HUES64 (cell line): Measurements from ENCODE around the gene FADS6.

ENCODE experiments used
- H3K27ac ChIP-seq: 2 replicates; pipeline ENCODE4 v1.7.0; 2013; ENCODE audit warnings: low read depth, low read length, inconsistent platforms
- H3K27me3 ChIP-seq: 2 replicates; pipeline ENCODE4 v1.6.1; 2013; ENCODE audit warnings: mild to moderate bottlenecking, low read length; ENCODE audit not compliant: insufficient read depth
- H3K36me3 ChIP-seq: 2 replicates; pipeline ENCODE4 v1.6.1; 2013; ENCODE audit warnings: mild to moderate bottlenecking, low read length; ENCODE audit not compliant: insufficient read depth
- H3K4me1 ChIP-seq: 2 replicates; pipeline ENCODE4 v1.6.1; 2013; ENCODE audit warnings: mild to moderate bottlenecking, low read length, moderate library complexity; ENCODE audit not compliant: insufficient read depth
- H3K4me3 ChIP-seq: 2 replicates; pipeline ENCODE4 v1.5.1; 2013; ENCODE audit warnings: mild to moderate bottlenecking, low read length, moderate library complexity
- H3K9ac ChIP-seq: 2 replicates; pipeline ENCODE4 v1.6.1; 2013; ENCODE audit warnings: mild to moderate bottlenecking, low read depth, low read length
- H3K9me3 ChIP-seq: 2 replicates; pipeline ENCODE4 v1.6.1; 2013; ENCODE audit warnings: low read depth, low read length; ENCODE audit not compliant: insufficient read depth
- WGBS: fragments of 150-250, 120-280 bp; methylation state at CpG from one replicate; pipeline ENCODE4 v1.1.7; 2013; ENCODE audit warnings: missing lambda C conversion rate; 5-methylcytosine and 5-hydroxymethylcytosine counted together

The FADS6 gene

GRCh38 chr17:74881073-74881472 lies 12.4 kb downstream of the FADS6 start:
- no peaks in the 10 kb centered on the region; the same call in 1 of the 2 replicates for H3K27me3 ChIP-seq
- peaks cover 7% of the 10 kb centered on the region; the same call in 1 of the 2 replicates for H3K4me1 ChIP-seq
- H3K4me3 ChIP-seq: no peak overlapping the region
- no peaks in the 10 kb centered on the region for H3K9me3 ChIP-seq
- no peak overlapping the region for H3K27ac ChIP-seq
- no peak overlapping the region for H3K9ac ChIP-seq
- 70% methylated on average over 11 of the region's 11 CpGs for WGBS
- H3K36me3 ChIP-seq: no peaks in the 10 kb centered on the region

DNA sequence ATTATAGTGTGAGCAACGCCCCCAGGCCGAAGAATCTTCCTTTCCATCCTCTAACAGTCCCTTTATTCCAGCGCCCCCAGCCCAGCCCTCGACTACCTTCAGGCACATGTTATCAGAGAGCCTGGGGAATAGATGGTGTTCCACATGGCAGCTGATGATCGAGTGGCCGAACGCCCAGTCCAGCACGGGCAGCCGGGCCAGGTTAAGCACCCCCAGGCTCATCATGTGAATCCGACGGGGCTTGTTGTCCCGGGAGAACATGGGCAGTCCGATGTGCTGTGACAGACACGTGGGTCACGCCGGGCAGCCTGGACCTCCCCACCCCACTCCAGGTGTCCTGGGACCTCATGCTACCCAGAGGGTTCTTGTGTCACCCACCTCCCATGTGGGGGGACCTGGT lies 14.1 kb downstream of the FADS6 start:
- WGBS: 94% methylated on average over 16 of the region's 16 CpGs

GRCh38 chr17:74878658-74879057 lies 14.8 kb downstream of the FADS6 start:
- Histone ChIP-seq H3K27me3 (no peaks in the 10 kb centered on the region; the same call in 1 of the 2 replicates), H3K9me3 (no peaks in the 10 kb centered on the region), H3K4me1 (peaks cover 12% of the 10 kb centered on the region; the same call in 1 of the 2 replicates), H3K27ac (no peak overlapping the region), H3K36me3 (no peaks in the 10 kb centered on the region), H3K4me3 (no peak overlapping the region), H3K9ac (no peak overlapping the region)
- WGBS: 91% methylated on average over 2 of the region's 2 CpGs

More for the DNA sequence above, 14.1 kb downstream of the FADS6 start:
- peaks cover 7% of the 10 kb centered on the region; the same call in 1 of the 2 replicates for H3K4me1 ChIP-seq
- no peaks in the 10 kb centered on the region; the same call in 1 of the 2 replicates for H3K27me3 ChIP-seq
- no peak overlapping the region for H3K4me3 ChIP-seq
- H3K9ac ChIP-seq: no peak overlapping the region
- H3K9me3 ChIP-seq: no peaks in the 10 kb centered on the region
- no peak overlapping the region for H3K27ac ChIP-seq
- no peaks in the 10 kb centered on the region for H3K36me3 ChIP-seq

- H3K9ac ChIP-seq: no peak overlapping the region
- H3K36me3 ChIP-seq: no peaks in the 10 kb centered on the region
These were observed 15.6 kb downstream of the FADS6 start for GRCh38 chr17:74877592-74878548.

DNA sequence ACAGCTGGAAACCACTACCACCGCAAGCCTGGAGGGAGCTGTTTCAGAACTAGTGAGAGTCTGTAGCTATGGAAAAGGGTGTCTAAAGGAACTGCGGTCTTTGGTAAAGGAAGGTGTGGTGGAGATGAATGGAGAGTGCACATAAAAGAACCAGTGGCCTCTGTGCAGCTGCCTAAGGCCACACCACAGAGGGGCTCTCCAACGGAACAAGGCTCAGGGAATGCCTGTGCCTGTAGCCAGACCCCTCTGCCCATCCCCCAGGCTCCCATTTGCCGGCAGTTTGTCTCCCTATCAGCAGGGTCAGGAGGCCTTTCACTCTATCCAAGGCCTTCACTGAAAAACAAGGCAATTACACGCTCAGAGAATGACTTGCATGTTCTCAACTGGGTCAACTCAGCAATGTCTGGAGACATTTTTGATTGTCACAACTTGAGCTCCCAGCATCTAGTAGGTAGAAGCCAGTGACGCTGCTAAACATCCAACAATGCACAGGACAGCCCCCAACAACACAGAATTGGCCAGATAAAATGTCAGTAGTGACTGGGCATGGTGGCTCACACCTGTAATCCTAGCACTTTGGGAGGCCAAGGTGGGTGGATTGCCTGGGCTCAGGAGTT lies 17.3 kb downstream of the FADS6 start:
- Histone ChIP-seq H3K4me1 (0 out of 2 replicates have a peak, but pooled peaks cover 7% of the 10 kb centered on the region), H3K9me3 (no peaks in the 10 kb centered on the region), H3K27ac (no peak overlapping the region), H3K4me3 (no peak overlapping the region), H3K36me3 (no peaks in the 10 kb centered on the region), H3K9ac (no peak overlapping the region), H3K27me3 (no peaks in the 10 kb centered on the region; the same call in 1 of the 2 replicates)
- 75% methylated on average over 6 of the region's 6 CpGs for WGBS

More at GRCh38 chr17:74877592-74878548, 15.6 kb downstream of the FADS6 start:
- no peak overlapping the region for H3K4me3 ChIP-seq
- no peak overlapping the region for H3K27ac ChIP-seq
- peaks cover 7% of the 10 kb centered on the region; the same call in 1 of the 2 replicates for H3K4me1 ChIP-seq
- H3K9me3 ChIP-seq: no peaks in the 10 kb centered on the region
- H3K27me3 ChIP-seq: no peaks in the 10 kb centered on the region; the same call in 1 of the 2 replicates
- WGBS: 86% methylated on average over 19 of the region's 19 CpGs

- Histone ChIP-seq H3K9ac (no peak overlapping the region), H3K9me3 (no peaks in the 10 kb centered on the region), H3K4me1 (0 out of 2 replicates have a peak, but pooled peaks cover 7% of the 10 kb centered on the region), H3K27ac (no peak overlapping the region), H3K36me3 (no peaks in the 10 kb centered on the region), H3K27me3 (no peaks in the 10 kb centered on the region; the same call in 1 of the 2 replicates), H3K4me3 (no peak overlapping the region)
- 84% methylated on average over 5 of the region's 5 CpGs for WGBS
These were observed 18.1 kb downstream of the FADS6 start for GRCh38 chr17:74875155-74875976.

DNA sequence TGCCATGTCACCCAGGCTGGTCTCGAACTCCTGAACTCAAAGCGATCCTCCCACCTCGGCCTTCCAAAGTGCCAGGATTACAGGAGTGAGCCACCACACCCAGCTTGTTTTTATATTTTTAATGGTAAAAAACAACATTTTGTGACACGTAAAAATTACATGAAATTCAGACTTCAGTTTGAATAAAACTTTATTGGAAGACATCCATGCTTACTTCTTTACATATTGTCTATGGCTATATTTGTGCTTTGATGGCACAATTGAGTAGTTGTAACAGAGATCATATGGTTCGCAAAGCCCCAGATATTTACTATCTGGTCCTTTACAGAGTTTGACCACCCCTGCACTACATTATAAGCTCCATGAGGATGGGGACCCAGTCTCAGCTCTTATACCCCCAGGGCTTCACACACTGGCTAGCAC lies 18.8 kb downstream of the FADS6 start:
- Histone ChIP-seq H3K9me3 (no peaks in the 10 kb centered on the region), H3K4me1 (0 out of 2 replicates have a peak, but pooled peaks cover 7% of the 10 kb centered on the region), H3K9ac (no peak overlapping the region), H3K27me3 (no peaks in the 10 kb centered on the region; the same call in 1 of the 2 replicates), H3K36me3 (no peaks in the 10 kb centered on the region), H3K4me3 (no peak overlapping the region), H3K27ac (no peak overlapping the region)
- WGBS: 94% methylated on average over 4 of the region's 5 CpGs

GRCh38 chr17:74873874-74874614 lies 19.4 kb downstream of the FADS6 start:
- Histone ChIP-seq H3K36me3 (no peaks in the 10 kb centered on the region), H3K27me3 (no peaks in the 10 kb centered on the region; the same call in 1 of the 2 replicates), H3K9ac (peak overlapping the region; percentile 92), H3K4me3 (peak overlapping the region; percentile 88), H3K4me1 (0 out of 2 replicates have a peak, but pooled peaks cover 7% of the 10 kb centered on the region), H3K9me3 (no peaks in the 10 kb centered on the region), H3K27ac (peak overlapping the region; percentile 88; the same call in 1 of the 2 replicates)
- WGBS: 59% methylated on average over 6 of the region's 6 CpGs

DNA sequence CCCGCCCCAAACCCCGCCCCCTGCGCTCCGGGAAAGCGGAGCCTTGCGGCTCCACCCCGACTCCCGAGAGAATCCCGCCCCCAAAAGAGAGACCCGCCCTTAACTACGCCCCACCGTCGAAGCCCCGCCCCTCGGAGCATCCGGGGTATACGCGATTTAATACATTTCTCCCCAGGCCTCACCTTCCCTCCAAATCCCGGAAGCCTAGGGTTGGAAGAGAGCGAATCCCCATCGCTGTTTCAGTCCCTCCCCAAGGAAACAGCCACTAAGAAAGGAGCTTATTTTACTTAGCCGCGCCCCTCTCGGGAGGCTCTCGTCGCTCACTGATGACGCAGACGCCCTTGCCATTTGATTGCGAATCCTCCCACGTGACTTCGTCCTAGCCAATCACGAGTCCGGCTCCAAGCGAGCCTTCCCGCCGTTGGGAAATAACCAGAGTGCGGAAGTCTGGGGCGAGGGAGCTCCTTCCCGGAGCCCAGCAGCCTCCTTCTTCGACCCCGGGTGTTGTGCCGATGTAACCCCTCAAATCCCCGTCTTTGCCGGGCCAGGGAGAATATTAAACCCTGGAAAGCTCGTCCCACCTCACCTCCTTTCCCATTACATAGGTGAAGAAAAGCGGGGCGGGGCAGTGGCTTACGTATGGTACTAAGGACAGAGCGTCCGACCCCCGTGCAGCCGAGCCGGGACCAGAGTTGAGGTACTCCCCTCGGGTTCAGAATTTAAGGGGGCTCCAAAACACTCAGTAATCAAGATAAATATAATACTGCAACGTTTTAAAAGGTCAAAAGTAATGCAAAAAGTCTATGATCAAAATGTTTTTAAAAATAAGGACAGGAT lies 20.2 kb downstream of the FADS6 start:
- under 1% methylated on average over 54 of the region's 55 CpGs for WGBS
- H3K4me3 ChIP-seq: peak overlapping the region; percentile 88
- peak overlapping the region; percentile 88 for H3K27ac ChIP-seq
- H3K9me3 ChIP-seq: no peaks in the 10 kb centered on the region
- no peaks in the 10 kb centered on the region for H3K36me3 ChIP-seq
- H3K9ac ChIP-seq: peak overlapping the region; percentile 92
- H3K4me1 ChIP-seq: 0 out of 2 replicates have a peak, but pooled peaks cover 7% of the 10 kb centered on the region
- no peaks in the 10 kb centered on the region; the same call in 1 of the 2 replicates for H3K27me3 ChIP-seq
